ENCODE measurements around the gene RAB27A. TPM values are rescaled to one million over a fixed set of nuclear protein-coding genes. Genes with fewer than 3 reads are reported as not detected.

Gene RAB27A
- total and polyA plus RNA-seq, 2 of the 13 experiments (the other 11 are each of a cell fraction or from before 2014, with no cell fraction given): 3.4 to 8.1 TPM

DNA sequence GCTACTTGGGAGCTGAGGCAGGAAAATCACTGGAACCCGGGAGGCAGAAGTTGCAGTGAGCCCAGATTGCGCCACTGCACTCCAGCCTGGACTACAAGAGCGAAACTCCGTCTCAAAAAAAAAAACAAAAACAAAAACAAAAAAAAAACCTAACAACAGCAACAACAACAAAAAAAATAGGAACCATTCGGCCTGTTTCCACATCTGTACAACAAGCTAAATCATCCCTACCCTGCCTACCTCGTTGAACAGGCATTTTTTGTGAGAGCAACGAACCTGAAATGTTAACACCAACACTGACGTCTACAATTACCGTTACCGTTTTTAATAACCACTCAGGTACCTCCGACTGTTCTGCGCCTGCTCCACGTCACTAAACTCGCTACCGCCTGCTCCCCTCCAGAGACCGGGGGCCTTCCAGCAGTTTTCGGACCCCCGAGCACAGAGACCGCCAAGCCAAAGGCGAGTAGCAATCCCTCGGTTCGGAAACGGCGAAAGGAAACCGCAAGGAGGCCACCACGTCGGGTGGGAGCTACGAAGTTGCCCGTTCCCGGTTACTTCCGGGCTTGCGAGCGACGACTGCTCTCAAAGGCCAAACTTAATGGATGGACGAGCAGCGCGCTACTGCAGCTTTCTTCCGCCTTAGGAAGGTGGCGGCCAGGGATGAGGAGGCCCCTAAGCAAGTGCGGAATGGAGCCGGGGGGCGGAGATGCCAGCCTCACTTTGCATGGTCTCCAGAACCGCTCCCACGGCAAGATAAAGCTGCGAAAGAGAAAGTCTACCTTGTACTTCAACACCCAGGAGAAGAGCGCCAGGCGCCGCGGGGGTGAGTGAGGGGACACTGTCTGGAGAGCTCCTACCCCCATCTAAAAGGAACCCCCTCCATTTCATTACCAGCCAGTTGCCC lies 29.2 kb upstream of the RAB27A start, which contains the start of the genes PIGB and PIGBOS1 (continued):
- TF ChIP-seq NR2F1 (CRISPR knock-in tag; IDR thresholded peaks at IDR 0.05): no peak
- 0 out of 2 replicates have a peak, but pooled peaks have one; percentile 55 for TF ChIP-seq NAIF1 (CRISPR knock-in tag; IDR thresholded peaks at IDR 0.05; ENCODE audit: borderline replicate concordance)
- no peak for TF ChIP-seq ATF7 (IDR thresholded peaks at IDR 0.05)
- TF ChIP-seq ATF7 (CRISPR knock-in tag; IDR thresholded peaks at IDR 0.05): peak; percentile 79
- no peak for TF ChIP-seq TAF15 (IDR thresholded peaks at IDR 0.05; ENCODE audit: low read depth, low read length, poor library complexity, severe bottlenecking)
- TF ChIP-seq, protein P1, sequence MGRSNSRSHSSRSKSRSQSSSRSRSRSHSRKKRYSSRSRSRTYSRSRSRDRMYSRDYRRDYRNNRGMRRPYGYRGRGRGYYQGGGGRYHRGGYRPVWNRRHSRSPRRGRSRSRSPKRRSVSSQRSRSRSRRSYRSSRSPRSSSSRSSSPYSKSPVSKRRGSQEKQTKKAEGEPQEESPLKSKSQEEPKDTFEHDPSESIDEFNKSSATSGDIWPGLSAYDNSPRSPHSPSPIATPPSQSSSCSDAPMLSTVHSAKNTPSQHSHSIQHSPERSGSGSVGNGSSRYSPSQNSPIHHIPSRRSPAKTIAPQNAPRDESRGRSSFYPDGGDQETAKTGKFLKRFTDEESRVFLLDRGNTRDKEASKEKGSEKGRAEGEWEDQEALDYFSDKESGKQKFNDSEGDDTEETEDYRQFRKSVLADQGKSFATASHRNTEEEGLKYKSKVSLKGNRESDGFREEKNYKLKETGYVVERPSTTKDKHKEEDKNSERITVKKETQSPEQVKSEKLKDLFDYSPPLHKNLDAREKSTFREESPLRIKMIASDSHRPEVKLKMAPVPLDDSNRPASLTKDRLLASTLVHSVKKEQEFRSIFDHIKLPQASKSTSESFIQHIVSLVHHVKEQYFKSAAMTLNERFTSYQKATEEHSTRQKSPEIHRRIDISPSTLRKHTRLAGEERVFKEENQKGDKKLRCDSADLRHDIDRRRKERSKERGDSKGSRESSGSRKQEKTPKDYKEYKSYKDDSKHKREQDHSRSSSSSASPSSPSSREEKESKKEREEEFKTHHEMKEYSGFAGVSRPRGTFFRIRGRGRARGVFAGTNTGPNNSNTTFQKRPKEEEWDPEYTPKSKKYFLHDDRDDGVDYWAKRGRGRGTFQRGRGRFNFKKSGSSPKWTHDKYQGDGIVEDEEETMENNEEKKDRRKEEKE (IDR thresholded peaks at IDR 0.05): no peak
- TF ChIP-seq KDM1A (CRISPR knock-in tag; IDR thresholded peaks at IDR 0.05): no peak
- TF ChIP-seq ZNF460 (CRISPR knock-in tag; IDR thresholded peaks at IDR 0.05; ENCODE audit: borderline replicate concordance): no peak
- TF ChIP-seq, protein P2, sequence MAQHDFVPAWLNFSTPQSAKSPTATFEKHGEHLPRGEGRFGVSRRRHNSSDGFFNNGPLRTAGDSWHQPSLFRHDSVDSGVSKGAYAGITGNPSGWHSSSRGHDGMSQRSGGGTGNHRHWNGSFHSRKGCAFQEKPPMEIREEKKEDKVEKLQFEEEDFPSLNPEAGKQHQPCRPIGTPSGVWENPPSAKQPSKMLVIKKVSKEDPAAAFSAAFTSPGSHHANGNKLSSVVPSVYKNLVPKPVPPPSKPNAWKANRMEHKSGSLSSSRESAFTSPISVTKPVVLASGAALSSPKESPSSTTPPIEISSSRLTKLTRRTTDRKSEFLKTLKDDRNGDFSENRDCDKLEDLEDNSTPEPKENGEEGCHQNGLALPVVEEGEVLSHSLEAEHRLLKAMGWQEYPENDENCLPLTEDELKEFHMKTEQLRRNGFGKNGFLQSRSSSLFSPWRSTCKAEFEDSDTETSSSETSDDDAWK (CRISPR knock-in tag; IDR thresholded peaks at IDR 0.05): no peak
- TF ChIP-seq YY1 (IDR thresholded peaks at IDR 0.05; ENCODE audit: insufficient read depth, insufficient replicate concordance, low read depth, low read length): peak; percentile 84
- TF ChIP-seq ZNF44 (CRISPR knock-in tag; IDR thresholded peaks at IDR 0.05): 0 out of 2 replicates have a peak, but pooled peaks have one; percentile 36
- TF ChIP-seq ZNF703 (CRISPR knock-in tag; IDR thresholded peaks at IDR 0.05; ENCODE audit: borderline replicate concordance): no peak
- TF ChIP-seq, protein P3, sequence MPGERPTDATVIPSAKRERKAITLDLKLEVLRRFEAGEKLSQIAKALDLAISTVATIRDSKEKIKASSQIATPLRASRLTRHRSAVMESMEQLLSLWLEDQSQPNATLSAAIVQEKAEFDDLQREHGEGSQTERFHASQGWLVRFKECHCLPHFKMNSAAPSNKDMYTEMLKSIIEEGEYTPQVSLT (CRISPR knock-in tag; IDR thresholded peaks at IDR 0.05; ENCODE audit: borderline replicate concordance, low read depth): no peak
- TF ChIP-seq FOXO1 (CRISPR knock-in tag; IDR thresholded peaks at IDR 0.05): peak; percentile 67; the same call in 1 of the 2 replicates
- 0 out of 2 replicates have a peak, but pooled peaks have one; percentile 44 for TF ChIP-seq MYNN (CRISPR knock-in tag; IDR thresholded peaks at IDR 0.05; ENCODE audit: low read depth)
- no peak for TF ChIP-seq RNF2 (conservative IDR thresholded peaks at IDR 0.05; ENCODE audit: low read depth)
- 0 out of 2 replicates have a peak, but pooled peaks have one; percentile 57 for TF ChIP-seq ZNF670 (CRISPR knock-in tag; IDR thresholded peaks at IDR 0.05; ENCODE audit: borderline replicate concordance)
- TF ChIP-seq SMARCC2 (IDR thresholded peaks at IDR 0.05): no peak
- TF ChIP-seq, protein P4, sequence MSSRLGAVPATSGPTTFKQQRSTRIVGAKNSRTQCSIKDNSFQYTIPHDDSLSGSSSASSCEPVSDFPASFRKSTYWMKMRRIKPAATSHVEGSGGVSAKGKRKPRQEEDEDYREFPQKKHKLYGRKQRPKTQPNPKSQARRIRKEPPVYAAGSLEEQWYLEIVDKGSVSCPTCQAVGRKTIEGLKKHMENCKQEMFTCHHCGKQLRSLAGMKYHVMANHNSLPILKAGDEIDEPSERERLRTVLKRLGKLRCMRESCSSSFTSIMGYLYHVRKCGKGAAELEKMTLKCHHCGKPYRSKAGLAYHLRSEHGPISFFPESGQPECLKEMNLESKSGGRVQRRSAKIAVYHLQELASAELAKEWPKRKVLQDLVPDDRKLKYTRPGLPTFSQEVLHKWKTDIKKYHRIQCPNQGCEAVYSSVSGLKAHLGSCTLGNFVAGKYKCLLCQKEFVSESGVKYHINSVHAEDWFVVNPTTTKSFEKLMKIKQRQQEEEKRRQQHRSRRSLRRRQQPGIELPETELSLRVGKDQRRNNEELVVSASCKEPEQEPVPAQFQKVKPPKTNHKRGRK (CRISPR knock-in tag; IDR thresholded peaks at IDR 0.05): no peak
- TF ChIP-seq TEAD2 (CRISPR knock-in tag; IDR thresholded peaks at IDR 0.05): no peak
- TF ChIP-seq MTA3 (CRISPR knock-in tag; IDR thresholded peaks at IDR 0.05): no peak
- no peak for TF ChIP-seq ZNF816 (CRISPR knock-in tag; IDR thresholded peaks at IDR 0.05; ENCODE audit: borderline replicate concordance)
- peak; percentile 54; the same call in 1 of the 2 replicates for TF ChIP-seq ZNF598 (CRISPR knock-in tag; IDR thresholded peaks at IDR 0.05; ENCODE audit: borderline replicate concordance)
